SK-N-MC (cell line): ENCODE data around the gene SRSF9.

Source experiments
- EZH2 ChIP-seq: fragments of 200-600 bp; sonication (generic); IDR thresholded peaks from one replicate; pipeline ENCODE4 v1.6.1; 2017; ENCODE audit warnings: antibody characterized with exemption
- POLR2AphosphoS5 ChIP-seq: IDR thresholded peaks from 2 replicates; pipeline ENCODE4 v1.6.1; 2012; ENCODE audit warnings: mild to moderate bottlenecking, low read depth, low read length, borderline replicate concordance

DNA sequence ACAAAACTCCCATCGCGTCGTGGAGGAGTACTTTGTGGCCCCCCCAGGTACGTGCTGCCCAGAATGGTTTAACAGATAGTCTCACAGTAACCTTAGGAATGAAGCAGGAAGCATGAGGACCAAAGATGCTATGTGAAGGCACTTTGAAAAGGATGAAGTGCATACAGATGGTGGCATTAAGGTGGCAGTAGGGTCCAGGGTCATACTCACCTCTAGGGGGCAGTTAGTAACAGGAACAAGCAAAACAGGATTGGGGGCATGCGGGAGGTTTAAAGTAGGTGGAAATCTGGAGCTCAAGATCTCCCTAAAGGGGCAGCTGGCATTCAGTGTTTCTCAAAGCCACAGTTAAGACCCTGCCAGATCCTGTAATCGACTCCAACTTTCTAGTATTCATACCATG lies 12.4 kb downstream of the SRSF9 start:
- TF ChIP-seq EZH2 (no peak), POLR2AphosphoS5 (no peak)
